ENCODE results near the gene TLR3. TPM values are rescaled to one million over a fixed set of nuclear protein-coding genes. Genes with fewer than 3 reads are reported as not detected.

The TLR3 gene
- total RNA-seq (2022; extraction: Qiagen RNA extraction; ENCODE audit: low read depth): 0.14 to 0.48 TPM (median 0.27 TPM) in 5 replicates

DNA sequence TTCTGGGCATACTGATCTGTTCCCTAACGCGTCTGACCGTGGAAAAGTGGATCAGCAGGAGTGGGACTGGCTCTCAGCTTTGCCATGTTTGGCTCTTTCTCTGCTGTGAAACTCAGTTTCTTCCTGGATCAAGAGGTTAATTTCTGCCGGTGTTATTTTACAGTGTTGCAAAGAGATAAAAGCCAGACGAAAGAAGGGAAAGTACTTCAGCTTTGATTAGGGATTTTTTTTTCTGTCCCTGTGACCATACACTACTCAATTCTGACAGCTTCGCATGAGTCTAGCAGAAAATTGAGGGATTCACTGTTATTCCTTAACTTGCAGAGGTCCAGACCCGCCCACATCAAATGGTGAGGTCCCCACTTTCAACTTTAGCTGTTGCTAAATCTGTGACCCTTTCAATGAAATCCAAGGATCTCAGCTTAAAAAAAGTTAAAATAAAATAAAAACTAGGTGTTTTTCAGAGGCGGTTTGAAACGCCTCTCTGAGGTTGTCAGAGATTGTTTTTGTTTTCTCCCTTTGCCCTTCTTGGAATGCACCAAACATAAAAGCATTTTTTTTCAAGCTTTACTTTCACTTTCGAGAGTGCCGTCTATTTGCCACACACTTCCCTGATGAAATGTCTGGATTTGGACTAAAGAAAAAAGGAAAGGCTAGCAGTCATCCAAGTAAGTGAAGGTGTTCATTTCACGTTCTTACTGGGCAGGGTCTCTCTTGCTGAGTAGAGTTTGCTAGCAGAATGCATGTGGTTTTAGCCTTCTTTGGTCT, at the start of gene TLR3:
Gene TLR3, plus strand, starts transcription at position 576 of the 768 bp plus-strand sequence. CDS start 7,464 bp downstream, outside the sequence.

GRCh38 chr4:186104114-186104889, 35.3 kb downstream of the TLR3 start, which contains the start of gene FAM149A:
Gene FAM149A (plus strand): TSS chr4:186104704.

Other genes starting within 250 kb of the TLR3 start
- gene FAM149A, start 35.5 kb downstream of the TLR3 start, total RNA-seq (2022; extraction: Qiagen RNA extraction; ENCODE audit: low read depth): 1.5 to 2.2 TPM (median 1.7 TPM) in 5 replicates
- gene CYP4V2, start 122.4 kb downstream of the TLR3 start, total RNA-seq (2022; extraction: Qiagen RNA extraction; ENCODE audit: low read depth): 1.9 to 3.6 TPM (median 2.9 TPM) in 5 replicates
- gene KLKB1, start 158.4 kb downstream of the TLR3 start, total RNA-seq (2022; extraction: Qiagen RNA extraction; ENCODE audit: low read depth): not detected in 5 replicates
- gene F11, start 197.0 kb downstream of the TLR3 start, total RNA-seq (2022; extraction: Qiagen RNA extraction; ENCODE audit: low read depth): not detected in 5 replicates

Data from A549 treated with RU486 at 1 μM for 4 hours (cell line).